DND-41 (cell line): ENCODE measurements around the gene PGBD5.

Experiments
- ATAC-seq: fragments of 200-7000 bp; cut with Tn5 transposase; 3 replicates; pipeline ENCODE4 v1.9.1; 2021; ENCODE audit warnings: low read depth; ENCODE audit not compliant: insufficient read depth
- DNase-seq: peaks from one replicate; pipeline ENCODE4 v3.0.0-alpha.2; 2020
- H2AFZ ChIP-seq: 2 replicates; pipeline ENCODE4 v1.6.0; 2012; ENCODE audit warnings: low read depth, low read length
- H3K27ac ChIP-seq: 2 replicates; pipeline ENCODE4 v1.5.1; 2012; ENCODE audit warnings: low read length, inconsistent platforms
- H3K27me3 ChIP-seq: fragments of 200-600 bp; sonication (generic); 2 replicates; pipeline ENCODE4 v1.6.0; 2012; ENCODE audit warnings: low read length, mild to moderate bottlenecking, inconsistent platforms; ENCODE audit not compliant: insufficient read depth, poor library complexity
- H3K36me3 ChIP-seq: 2 replicates; pipeline ENCODE4 v1.5.1; 2012; ENCODE audit warnings: low read length, inconsistent platforms; ENCODE audit not compliant: insufficient read depth
- H3K4me1 ChIP-seq: 2 replicates; pipeline ENCODE4 v1.5.1; 2012; ENCODE audit warnings: mild to moderate bottlenecking, low read length; ENCODE audit not compliant: insufficient read depth
- H3K4me2 ChIP-seq: 2 replicates; pipeline ENCODE4 v1.6.0; 2012; ENCODE audit warnings: mild to moderate bottlenecking, moderate library complexity, low read length, inconsistent platforms; ENCODE audit not compliant: insufficient read depth
- H3K4me3 ChIP-seq, 2 experiments: fragments of 200-600 bp in 1 of 2; shearing (Covaris generic) in 1 of 2; 2 replicates each; pipeline ENCODE4 v1.5.1; 2012 to 2016; ENCODE audit warnings: inconsistent platforms in 2 of 2, low read length in 2 of 2, mild to moderate bottlenecking in 2 of 2, low read depth in 1 of 2, moderate library complexity in 1 of 2
- H3K79me2 ChIP-seq: 2 replicates; pipeline ENCODE4 v1.6.0; 2012; ENCODE audit warnings: low read length, inconsistent platforms; ENCODE audit not compliant: insufficient read depth
- H3K9ac ChIP-seq: 2 replicates; pipeline ENCODE4 v1.6.0; 2012; ENCODE audit warnings: low read depth, mild to moderate bottlenecking, inconsistent platforms, low read length, moderate library complexity
- H3K9me3 ChIP-seq: 2 replicates; pipeline ENCODE4 v1.5.1; 2012; ENCODE audit warnings: low read length, moderate library complexity, mild to moderate bottlenecking, inconsistent platforms; ENCODE audit not compliant: insufficient read depth, severe bottlenecking
- H4K20me1 ChIP-seq: 2 replicates; pipeline ENCODE4 v1.6.0; 2012; ENCODE audit warnings: low read length; ENCODE audit not compliant: insufficient read depth
- CTCF ChIP-seq: IDR thresholded peaks from 2 replicates; pipeline ENCODE4 v1.5.1; 2012; ENCODE audit warnings: borderline replicate concordance, low read length, moderate library complexity, mild to moderate bottlenecking; ENCODE audit not compliant: poor library complexity, severe bottlenecking; ENCODE audit errors: extremely low read depth
- EZH2 ChIP-seq: IDR thresholded peaks from 3 replicates; pipeline ENCODE4 v1.6.1; 2012; ENCODE audit warnings: borderline replicate concordance, low read depth, mild to moderate bottlenecking, moderate library complexity, low read length, inconsistent platforms; ENCODE audit not compliant: severe bottlenecking

Gene PGBD5

GRCh38 chr1:230322967-230323547, 103.1 kb downstream of the PGBD5 start:
- DNase-seq (no peak), ATAC-seq (no peak)
- H3K27me3 ChIP-seq = peaks cover 9% of the 10 kb centered on the region
- H3K36me3 ChIP-seq = no peaks in the 10 kb centered on the region
- H3K4me1 ChIP-seq = no peaks in the 10 kb centered on the region
- no peak overlapping the region for H3K4me3 ChIP-seq
- no peak overlapping the region for H3K4me2 ChIP-seq
- TF ChIP-seq EZH2 (no peak), CTCF (no peak)
- H4K20me1 ChIP-seq = no peaks in the 10 kb centered on the region
- no peak overlapping the region for H3K9ac ChIP-seq
- H2AFZ ChIP-seq = no peak overlapping the region
- no peaks in the 10 kb centered on the region for H3K79me2 ChIP-seq
- H3K9me3 ChIP-seq = no peaks in the 10 kb centered on the region
- H3K27ac ChIP-seq = no peak overlapping the region

GRCh38 chr1:230322421-230322756, 103.7 kb downstream of the PGBD5 start:
- no peak for ATAC-seq
- Histone ChIP-seq H3K36me3 (no peaks in the 10 kb centered on the region), H3K27me3 (peaks cover 9% of the 10 kb centered on the region), H3K4me1 (no peaks in the 10 kb centered on the region), H3K4me2 (no peak overlapping the region), H3K9me3 (no peaks in the 10 kb centered on the region), H2AFZ (no peak overlapping the region), H3K27ac (no peak overlapping the region), H3K79me2 (no peaks in the 10 kb centered on the region), H3K4me3 (no peak overlapping the region), H3K9ac (no peak overlapping the region), H4K20me1 (no peaks in the 10 kb centered on the region)
- DNase-seq = no peak
- TF ChIP-seq CTCF = no peak
- TF ChIP-seq EZH2 = no peak

GRCh38 chr1:230321741-230322420, 104.3 kb downstream of the PGBD5 start:
- no peak overlapping the region for H3K9ac ChIP-seq
- H3K36me3 ChIP-seq = no peaks in the 10 kb centered on the region
- H3K27me3 ChIP-seq = peaks cover 10% of the 10 kb centered on the region
- no peaks in the 10 kb centered on the region for H3K9me3 ChIP-seq
- no peak for TF ChIP-seq EZH2
- TF ChIP-seq CTCF = no peak
- ATAC-seq = no peak
- no peaks in the 10 kb centered on the region for H3K4me1 ChIP-seq
- H3K27ac ChIP-seq = no peak overlapping the region
- no peak overlapping the region for H3K4me3 ChIP-seq
- H4K20me1 ChIP-seq = no peaks in the 10 kb centered on the region
- H3K79me2 ChIP-seq = no peaks in the 10 kb centered on the region
- H2AFZ ChIP-seq = no peak overlapping the region
- no peak for DNase-seq
- no peak overlapping the region for H3K4me2 ChIP-seq

- Histone ChIP-seq H2AFZ (no peak overlapping the region), H3K9me3 (no peaks in the 10 kb centered on the region), H3K36me3 (no peaks in the 10 kb centered on the region), H3K4me3 (no peak overlapping the region), H3K27ac (no peak overlapping the region), H3K79me2 (no peaks in the 10 kb centered on the region), H3K4me1 (no peaks in the 10 kb centered on the region), H3K9ac (no peak overlapping the region), H3K4me2 (no peak overlapping the region), H3K27me3 (peaks cover 14% of the 10 kb centered on the region), H4K20me1 (no peaks in the 10 kb centered on the region)
- TF ChIP-seq EZH2 (no peak), CTCF (no peak)
- DNase-seq (no peak), ATAC-seq (no peak)
These were observed 104.8 kb downstream of the PGBD5 start for GRCh38 chr1:230321341-230321740.
